NCI-H460 (cell line): ENCODE results near the gene GAB2. TPM values are rescaled to one million over a fixed set of nuclear protein-coding genes. Genes with fewer than 3 reads are reported as not detected.

Experiments
- DNase-seq: peaks from one replicate; pipeline ENCODE4 v3.0.0-alpha.2; 2016; ENCODE audit warnings: low read depth; ENCODE audit errors: extremely low read depth
- total RNA-seq: library from RNA; depleted of rRNA; stranded (reverse); fragments of >200 nt; shearing (Covaris generic); gene quantifications from 2 replicates; pipeline ENCODE4 v1.2.3, GENCODE V29; 2014

GAB2 gene
- total RNA-seq, 1 experiment from 2014 or later: 2.6 TPM

DNA sequence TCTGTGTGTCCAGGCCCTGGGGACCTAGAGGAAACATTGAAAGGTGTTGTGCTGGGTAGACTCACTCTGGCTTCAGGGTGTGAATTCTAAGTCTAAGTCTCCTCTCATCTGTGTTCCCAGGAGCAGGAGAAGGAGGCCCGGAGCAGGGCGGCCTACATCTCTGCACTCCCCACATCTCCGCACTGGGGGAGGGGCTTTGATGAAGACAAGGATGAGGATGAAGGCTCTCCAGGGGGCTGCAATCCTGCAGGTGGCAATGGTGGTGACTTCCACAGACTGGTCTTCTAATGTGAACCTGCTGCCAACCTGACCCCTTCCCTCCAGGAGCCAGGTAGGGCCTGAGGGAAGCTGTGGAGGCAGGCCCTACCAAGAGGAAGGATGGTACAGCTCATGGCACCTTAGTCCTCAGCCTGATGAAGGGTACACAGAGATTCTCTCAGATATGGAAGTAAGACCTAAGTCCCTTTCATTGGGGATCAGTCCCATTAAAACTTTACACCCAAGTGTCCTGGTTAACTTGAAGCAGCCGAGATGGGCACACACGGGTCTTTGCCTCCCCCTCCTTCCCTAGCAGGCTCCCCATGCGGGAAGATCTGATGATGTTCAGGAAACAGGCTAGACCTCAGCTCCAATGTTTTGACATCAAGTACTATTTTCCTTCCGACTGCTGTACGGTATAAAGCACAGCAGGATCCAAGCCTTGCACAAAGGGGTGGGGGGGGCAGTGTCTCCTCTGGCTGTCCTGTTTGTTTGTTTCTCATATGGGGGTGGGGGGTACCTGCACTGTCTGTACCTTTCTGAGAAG lies 203.9 kb downstream of the GAB2 start:
- no peak for DNase-seq

GRCh38 chr11:78212586-78213371 lies 204.8 kb downstream of the GAB2 start:
- no peak for DNase-seq

DNA sequence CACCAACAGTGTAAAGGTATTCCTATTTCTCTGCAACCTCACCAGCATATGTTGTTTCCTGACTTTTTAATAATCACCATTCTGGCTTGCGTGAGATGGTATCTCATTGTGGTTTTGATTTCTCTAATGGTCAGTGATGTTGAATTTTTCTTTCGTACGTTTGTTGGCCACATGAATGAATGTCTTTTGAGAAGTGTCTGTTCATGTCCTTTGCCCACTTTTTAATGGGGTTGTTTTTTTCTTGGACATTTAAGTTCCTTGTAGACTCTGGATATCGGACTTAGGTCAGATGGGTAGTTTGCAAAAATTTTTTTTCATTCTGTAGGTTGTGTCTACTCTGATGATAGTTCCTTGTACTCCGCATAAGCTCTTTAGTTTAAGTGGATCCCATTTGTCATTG lies 206.1 kb downstream of the GAB2 start:
- DNase-seq: no peak

DNA sequence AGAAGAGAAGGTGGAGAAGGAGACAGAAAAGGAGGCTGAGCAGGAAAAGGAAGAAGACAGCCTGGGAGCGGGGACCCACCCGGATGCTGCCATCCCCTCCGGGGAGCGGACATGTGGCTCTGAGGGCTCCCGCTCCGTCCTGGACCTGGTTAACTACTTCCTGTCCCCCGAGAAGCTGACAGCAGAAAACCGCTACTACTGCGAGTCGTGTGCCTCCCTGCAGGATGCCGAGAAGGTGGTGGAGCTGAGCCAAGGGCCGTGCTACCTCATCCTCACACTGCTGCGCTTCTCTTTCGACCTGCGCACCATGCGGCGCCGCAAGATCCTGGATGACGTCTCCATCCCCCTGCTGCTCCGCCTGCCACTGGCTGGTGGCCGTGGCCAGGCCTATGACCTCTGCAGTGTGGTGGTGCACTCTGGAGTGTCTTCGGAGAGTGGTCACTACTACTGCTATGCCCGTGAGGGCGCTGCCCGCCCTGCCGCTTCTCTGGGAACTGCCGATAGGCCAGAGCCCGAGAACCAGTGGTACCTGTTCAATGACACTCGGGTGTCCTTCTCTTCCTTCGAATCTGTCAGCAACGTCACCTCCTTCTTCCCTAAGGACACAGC lies 207.5 kb downstream of the GAB2 start:
- DNase-seq: no peak

- no peak for DNase-seq
Measured at GRCh38 chr11:78209478-78209877, 208.1 kb downstream of the GAB2 start.

- no peak for DNase-seq
Measured at GRCh38 chr11:78208257-78209165, 209.1 kb downstream of the GAB2 start.

DNA sequence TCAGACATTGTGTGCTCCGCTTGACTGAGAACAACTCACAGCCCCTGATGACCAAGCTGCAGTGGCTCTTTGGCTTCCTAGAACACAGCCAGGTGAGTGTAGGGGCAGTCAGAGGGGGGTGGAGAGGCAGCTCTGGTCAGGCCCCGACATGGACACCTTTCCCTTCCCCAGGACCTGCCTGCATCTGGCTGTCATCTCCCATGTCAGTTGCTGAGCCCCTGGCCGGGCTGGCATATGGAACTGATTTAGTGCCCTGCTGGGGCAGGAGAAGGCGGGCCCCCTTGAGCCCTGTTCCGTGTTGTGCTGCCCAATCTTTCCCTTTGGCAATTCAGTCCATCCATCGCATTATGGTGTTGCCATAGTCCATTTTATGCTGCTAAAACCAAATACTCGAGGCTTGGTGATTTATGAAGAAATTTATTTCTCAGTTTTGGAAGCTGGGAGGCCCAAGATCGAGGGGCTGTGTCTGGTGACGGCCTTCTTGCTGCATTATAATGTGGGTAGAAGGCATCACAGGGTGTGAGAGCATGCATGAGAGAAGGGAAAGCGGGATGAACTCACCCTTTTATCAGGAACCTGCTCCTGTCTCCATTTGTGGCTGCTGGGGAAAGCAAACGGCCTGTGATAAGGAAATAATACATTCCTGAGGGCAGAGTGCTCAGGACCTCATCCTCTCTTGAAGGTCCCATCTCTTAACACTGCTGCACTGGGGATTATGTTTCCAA lies 209.9 kb downstream of the GAB2 start:
- no peak for DNase-seq

DNA sequence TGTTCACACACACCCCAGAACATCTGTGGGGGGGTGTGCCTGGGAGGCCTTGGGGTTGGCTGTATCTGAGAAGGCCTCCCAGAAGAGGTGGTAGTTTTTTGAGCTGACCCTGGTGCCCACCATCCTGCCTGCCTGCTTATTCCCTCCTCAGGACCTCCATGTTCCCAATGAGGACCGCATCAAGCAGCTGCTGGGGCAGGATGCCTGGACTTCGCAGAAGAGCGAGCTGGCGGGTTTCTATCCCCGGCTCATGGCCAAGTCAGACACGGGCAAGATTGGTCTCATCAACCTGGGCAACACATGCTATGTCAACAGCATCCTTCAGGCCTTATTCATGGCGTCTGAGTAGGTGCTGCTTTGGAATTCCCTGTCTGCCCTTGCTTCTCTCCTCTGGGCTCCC lies 211.9 kb downstream of the GAB2 start:
- DNase-seq: no peak

- no peak for DNase-seq
Measured at GRCh38 chr11:78205256-78205655, 212.4 kb downstream of the GAB2 start.

GRCh38 chr11:78203184-78203583 lies 214.4 kb downstream of the GAB2 start:
- no peak for DNase-seq

- DNase-seq: no peak
Measured at GRCh38 chr11:78202733-78203167, 214.9 kb downstream of the GAB2 start.

GRCh38 chr11:78201096-78201818 lies 216.4 kb downstream of the GAB2 start:
- no peak for DNase-seq

GRCh38 chr11:78200553-78200952 lies 217.1 kb downstream of the GAB2 start:
- no peak for DNase-seq

GRCh38 chr11:78200061-78200460 lies 217.6 kb downstream of the GAB2 start:
- DNase-seq: no peak

DNA sequence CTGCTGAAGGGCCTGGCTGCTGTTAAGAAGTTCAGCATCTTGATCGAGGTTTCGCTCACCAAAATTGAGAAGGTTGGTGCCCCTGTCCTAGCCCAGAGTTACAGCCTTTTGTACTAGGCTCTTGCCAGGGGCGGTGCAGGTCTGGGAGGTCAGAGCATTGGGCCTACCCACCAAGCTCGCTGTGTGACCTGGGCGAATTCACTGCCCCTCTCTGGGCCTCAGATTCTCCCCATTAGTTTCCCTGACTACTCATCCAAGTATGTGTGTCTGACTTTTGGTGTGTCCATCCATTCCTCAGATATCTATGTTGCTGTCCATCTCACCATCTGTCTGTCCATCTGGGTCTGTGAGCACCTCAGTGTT lies 218.0 kb downstream of the GAB2 start:
- no peak for DNase-seq

- no peak for DNase-seq
Measured at GRCh38 chr11:78199015-78199652, 218.5 kb downstream of the GAB2 start.

DNA sequence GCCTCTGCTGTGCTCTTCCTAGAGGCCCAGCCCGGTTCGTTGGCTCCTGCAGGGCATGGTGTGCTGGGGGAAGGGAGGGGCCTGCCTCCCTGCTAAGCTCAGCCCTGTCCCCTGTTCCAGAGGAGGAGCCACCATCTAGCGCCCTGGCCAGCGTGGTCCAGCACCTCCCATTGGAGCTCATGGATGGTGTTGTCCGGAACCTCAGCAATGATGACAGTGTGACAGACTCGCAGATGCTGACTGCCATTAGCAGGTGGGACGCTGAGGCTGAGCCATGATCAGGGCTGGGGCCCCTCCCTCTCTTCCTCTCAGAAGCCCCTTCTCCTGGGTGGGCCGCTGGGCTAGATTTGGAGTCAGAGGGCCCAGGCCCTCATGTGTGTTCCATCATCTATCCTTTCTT lies 219.8 kb downstream of the GAB2 start:
- DNase-seq: no peak

DNA sequence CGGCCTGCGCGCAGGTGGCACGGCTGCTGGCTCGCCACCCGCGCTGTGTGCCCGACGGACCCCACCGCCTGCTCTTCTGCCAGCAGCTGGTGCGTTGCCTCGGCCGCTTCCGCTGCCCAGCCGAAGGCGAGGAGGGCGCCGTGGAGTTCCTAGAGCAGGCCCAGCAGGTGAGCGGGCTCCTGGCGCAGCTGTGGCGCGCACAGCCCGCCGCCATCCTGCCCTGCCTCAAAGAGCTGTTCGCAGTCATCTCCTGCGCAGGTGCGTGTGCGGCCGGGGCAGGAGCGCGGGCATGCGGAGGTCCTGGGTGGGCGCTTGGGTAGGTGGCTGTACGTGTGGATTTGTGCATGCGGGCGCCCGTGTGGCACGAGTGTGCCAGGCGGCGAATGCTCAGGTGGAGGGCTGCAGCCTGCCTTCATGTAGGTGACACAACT lies 220.9 kb downstream of the GAB2 start:
- no peak for DNase-seq
